ENCODE measurements around the gene COL19A1.

GRCh38 chr6:69863766-69864165 lies 2.6 kb upstream of the COL19A1 start:
- TF ChIP-seq CTCF (IDR thresholded peaks at IDR 0.05) (no peak), POLR2AphosphoS5 (IDR thresholded peaks at IDR 0.05; ENCODE audit: insufficient read depth in 1 of 2, low read depth in 1 of 2) (no peak)

Measured in vagina (tissue), 2 donors.